ENCODE results near the gene COMMD4.
A peak's percentile ranks its signal among the peaks of the same experiment; 100 is the strongest.
"Not testable (repeated sequence)": the region's sequence is repeated elsewhere in the genome, so short reads cannot be mapped to it uniquely, and the experiment has no call there.

Gene COMMD4

DNA sequence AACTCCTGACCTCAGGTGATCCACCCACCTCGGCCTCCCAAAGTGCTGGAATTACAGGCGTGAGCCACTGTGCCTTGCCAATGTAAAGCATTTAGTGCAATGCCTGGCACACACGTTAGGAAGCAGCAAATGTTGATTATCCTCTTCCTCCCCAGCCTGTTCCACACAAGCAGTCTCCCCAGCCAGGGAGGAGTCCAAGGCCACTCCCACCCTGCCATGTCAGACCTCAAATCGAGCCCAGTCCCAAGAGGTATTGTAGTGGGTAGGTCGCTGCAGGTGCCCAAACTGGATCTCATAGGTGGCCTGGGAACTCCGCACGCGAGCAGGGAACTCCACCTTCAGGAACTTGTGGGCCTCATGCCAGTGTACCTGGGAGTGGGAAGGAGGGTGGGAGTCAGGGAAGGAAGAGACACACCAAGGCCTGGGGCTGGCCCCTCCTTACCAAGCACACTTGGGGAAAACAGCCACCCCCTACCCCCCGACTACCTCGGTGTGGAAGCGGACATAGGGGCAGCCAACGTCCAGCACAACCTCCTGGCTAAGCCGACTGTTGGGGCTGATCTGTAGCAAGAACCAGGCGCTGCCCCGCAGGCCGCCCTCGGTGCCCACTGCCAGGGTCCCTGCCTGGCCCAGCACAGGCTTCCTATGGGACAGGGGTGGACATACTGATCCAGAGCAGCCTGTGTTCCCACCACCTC is 22.3 kb downstream of the COMMD4 start:
- DNase-seq, result no peak

DNA sequence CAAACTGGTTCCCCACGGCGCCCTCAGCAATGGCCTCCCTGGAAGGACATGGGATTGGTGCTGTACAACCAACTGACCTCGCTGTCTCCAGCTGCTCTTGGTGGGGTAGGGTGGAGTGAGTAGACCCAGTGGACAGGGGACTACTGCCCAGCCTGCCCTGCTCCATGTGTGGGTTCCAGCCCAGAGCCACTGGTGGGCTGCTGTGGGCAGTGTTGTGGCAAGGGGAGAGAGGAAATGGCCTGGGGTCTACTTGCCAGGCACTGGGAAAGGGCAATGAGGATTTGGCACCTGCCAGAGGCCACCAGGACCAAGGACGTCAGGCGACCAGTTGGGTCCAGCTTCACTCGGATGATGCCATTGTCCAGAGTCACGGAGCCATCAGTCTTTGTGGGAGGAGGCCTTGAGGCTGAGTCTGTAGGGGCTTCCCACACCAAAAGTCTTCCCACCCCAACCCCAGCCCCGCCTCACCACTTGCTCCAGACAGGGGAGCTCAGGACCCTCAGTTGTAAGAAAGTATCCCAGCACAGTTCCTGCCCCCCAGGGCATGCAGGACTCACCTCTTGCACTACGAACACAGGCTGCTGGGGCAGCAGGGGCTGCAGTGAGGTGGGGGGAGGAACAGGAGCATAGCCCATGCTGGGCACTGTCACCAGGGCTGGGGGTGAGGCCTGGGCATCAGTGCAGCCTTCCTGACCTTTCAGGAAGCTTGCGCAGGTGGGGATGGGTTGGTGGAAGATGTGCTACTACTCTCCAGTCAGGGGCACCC is 23.1 kb downstream of the COMMD4 start:
- no peak for DNase-seq

DNA sequence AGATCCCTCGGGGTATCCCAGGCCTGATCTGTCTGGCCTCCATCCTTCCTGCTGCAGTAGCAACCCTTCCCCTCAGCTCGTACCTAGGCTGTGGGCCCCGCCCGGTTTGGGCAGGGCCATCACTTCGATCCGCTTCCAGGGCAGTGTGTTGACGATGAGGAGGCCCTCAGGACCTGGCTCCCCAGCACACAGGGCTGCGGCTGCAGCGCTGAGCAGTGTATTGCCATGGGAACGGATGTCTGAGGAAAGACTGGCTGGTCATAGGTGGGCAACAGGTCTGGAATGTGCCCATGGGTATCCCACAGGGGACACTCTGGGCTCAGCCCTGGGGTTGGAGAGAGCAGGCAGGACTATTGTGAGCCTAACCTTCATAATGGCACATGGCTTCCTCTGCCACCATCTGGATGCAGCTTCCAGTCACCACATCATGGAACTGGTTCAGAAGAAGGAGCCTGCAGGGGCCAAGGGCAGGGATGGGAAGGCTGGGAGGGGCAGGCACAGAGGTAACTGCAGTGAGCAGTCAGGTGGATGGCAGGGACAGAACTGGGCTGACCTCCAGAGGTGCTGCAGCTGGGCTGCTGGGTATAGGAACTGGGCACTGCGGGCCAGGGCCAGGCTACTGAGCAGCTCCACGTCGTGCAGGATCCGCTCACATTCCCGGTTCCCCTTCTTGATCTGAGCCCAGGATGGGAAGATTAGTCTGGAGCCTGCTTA is 23.8 kb downstream of the COMMD4 start:
- DNase-seq, result no peak

DNA sequence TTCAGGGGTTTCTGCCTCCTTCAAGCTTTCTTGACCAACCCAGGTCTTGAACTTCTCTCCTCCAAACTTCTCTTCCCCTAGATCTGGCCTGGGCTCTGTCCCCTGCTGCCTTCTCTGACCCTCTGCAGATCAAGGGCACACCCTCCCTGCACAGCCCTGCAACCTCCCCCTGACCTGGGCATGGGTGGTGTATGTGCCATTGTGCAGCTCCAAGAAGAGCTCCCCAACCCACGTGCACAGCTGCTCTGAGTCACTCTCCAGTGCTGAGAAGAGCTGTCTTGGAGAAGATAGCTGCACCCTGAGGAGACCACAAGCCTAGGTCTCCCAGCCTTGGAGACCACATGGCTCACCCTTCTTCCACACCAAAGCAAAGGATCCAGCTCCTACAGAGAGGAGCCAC is 24.5 kb downstream of the COMMD4 start:
- no peak for DNase-seq

DNA sequence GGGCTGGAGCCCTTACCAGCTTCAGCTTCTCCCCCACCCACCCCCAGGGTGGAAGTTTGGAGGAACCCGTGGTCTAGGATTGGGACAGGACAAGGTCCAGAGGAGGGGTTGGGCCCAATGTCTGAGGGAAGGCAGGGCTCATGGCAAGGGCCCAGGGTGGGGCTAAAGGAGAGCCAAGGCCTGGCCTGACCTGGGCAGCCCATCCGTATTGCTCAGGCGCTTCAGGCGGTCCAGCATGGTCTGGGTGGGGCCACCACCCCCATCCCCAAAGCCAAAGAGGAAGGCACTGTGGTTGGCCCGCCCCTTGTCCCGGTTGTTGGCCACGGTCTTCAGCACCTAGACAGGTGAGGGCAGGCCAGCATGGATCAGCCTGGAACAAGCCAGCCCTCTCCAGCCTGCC is 25.0 kb downstream of the COMMD4 start:
- DNase-seq, result no peak

DNA sequence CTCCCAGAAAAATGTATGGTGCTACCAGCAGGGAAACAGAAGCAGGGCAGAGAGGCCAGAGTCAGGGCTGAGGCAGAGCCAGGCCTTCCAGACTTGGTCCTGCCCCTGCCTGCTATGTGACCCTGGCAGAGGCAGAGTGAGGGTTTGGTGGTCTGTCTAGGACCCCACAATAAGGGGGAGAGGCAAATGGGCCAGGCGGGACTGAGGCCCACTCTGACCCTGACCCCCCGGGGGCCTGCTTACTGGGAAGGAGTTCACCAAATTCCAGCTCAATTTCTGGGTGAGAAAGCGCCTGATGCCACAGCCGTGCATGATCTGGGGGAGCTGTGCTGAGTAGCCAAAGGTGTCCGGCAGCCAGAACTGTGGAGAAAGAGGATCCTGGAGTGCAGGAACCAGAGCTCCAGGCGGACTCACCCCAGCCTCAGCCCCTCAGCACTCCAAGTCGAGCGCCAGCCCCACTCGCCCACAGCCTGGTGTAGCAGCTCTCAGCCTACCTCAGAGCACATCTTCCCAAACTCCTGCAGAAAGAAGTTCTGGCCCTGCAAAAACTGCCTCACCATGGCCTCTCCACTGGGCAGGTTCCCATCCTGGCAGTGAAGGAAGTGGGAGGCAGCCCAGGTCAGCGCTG is 25.6 kb downstream of the COMMD4 start:
- DNase-seq, result no peak

DNA sequence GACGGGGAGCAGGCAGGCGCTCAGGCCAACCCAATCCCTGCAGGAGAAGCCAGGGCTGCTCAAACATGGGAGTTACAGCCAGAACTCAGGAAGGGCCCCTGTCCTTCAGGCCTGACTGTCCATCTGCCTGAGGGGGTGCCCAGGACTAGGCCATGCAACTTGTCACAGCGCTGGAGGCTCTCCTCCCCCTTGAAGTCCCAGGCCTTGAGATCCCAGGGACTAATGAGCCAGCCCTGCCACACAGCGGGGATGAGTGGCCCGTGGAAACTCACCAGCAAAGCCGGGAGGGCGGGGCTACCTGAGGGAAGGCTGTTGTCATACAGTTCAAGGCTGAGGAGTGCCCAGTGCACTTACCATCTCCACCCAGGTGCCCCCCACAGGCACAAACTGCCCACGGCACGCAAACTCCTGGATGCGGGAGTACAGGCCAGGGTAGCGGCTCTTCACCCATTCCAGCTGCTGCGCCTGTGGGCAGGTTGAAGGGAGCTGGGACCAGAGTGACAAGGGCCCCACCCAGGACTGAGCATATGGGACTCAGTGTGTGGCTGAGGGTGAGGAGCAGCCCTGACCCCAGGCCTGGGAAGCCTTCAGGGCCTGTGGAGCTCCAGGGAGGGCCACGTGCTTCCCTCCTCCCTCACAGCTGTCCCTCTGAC is 26.3 kb downstream of the COMMD4 start:
- no peak for DNase-seq

DNA sequence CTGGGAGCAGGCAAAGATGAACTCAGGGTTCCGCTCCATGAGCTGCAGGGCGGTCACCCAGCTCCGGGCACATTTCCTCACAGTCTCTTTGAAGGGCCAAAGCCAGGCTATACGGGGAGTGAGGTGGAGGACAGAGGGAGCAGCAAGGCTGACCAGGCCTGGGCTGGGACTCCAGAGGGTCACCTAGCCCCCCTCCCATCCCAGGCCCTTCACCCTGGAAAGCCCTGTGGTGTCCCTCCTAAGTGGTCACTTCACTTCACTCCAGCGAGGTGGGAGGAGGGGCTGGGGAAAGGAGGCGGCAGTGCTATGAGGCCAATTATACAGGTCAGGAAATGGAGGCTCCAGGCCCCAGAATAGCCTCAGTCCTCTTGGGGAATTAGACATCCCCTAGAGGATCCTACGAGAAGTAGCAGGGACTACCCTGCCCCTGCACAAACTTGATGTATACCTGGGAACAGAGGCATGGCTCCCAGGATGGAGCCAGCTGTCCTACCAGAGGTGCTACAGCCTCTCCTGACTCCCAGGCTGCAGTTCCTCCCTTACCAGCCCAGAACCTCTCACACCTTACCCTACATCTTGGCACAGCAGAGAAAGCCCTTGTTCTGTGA is 26.9 kb downstream of the COMMD4 start:
- DNase-seq, result no peak

- no peak for DNase-seq
Measured at GRCh38 chr15:75363786-75364185, 27.9 kb downstream of the COMMD4 start.

DNA sequence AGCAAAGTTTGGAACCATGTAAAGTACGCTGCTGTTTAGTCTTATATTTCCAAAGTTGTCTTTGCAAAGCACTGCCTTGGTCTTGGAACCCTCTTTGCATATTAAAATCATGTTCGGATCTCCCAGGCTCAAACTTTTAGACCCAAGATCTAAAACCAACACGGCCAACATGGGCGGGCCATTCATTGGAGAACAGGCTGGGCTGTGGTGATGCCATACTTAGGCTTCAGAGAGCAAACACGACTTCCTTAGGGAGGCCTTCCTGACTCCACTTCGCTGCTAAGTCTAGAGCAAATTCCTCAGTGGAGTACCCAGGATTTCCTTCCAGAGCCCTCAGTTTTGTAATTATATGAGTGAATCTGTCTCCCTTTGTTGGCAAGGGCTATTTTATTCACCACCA is 29.0 kb downstream of the COMMD4 start:
- no peak for DNase-seq

- DNase-seq, result no peak
Measured at GRCh38 chr15:75366163-75366562, 30.3 kb downstream of the COMMD4 start.

DNA sequence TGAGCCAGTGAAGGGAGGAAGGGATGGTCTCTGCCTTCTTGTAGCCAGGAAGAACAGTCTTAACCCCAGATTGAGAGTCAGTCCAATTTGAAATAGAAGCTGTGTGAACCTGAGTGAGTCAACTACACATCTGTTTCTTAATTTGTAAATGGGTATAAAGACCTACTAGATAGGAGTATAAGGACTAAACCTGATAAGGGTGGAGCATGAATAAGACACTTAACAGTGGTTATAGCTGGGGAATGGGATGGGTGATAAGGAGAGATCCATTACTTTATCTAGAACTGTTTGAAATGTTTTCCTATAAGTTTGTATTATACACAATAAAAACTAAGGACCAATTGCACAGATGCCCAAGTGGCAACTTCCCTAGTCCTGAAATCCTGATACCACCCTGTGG is 31.1 kb downstream of the COMMD4 start:
- no peak for DNase-seq

GRCh38 chr15:75367406-75367912 is 31.6 kb downstream of the COMMD4 start:
- no peak for DNase-seq

DNA sequence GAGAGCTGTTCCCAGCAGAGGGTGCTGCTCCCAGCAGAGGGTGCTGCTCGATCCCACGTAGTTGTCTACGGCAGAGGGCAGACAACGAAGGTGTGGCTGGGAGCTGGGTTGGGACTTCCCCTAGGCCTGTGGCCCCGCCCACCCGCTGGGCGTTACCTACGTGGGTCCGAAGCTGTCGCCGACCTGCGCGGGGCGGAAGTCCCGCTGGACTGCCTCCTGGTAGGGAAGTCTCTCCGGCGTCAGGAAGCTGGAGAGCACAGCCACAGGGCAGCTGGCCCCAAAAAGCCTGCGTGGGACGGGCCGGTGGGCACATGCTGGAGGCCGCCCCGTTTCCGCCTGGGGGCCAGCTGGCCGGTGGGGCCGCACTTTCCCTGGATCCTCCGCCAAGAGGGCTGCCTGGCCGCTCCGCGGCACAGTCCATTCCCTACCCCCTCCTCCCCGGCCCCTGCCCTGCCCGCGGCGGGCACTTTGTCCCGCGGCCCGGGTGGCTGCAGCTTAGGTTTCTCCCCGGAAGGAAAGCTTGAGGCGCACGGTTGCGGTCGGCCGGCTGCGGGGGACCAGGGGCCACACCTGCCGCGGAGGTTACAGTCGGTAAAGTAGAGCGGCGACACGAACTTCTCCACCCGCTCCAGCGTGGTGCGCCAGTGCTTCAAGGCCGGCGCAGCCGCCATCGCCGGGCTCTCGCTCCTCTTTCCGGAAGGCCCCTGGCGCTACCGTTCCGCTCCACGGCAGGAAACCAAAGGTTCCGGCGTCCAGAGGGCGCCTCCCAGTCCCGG is 32.2 kb downstream of the COMMD4 start, which contains the start of gene MAN2C1:
MAN2C1 (minus strand) TSS at position 695 of the 776 bp plus-strand sequence; CDS start at position 671, 24 bp downstream.
- peak; percentile 91 to 92 for DNase-seq

DNA sequence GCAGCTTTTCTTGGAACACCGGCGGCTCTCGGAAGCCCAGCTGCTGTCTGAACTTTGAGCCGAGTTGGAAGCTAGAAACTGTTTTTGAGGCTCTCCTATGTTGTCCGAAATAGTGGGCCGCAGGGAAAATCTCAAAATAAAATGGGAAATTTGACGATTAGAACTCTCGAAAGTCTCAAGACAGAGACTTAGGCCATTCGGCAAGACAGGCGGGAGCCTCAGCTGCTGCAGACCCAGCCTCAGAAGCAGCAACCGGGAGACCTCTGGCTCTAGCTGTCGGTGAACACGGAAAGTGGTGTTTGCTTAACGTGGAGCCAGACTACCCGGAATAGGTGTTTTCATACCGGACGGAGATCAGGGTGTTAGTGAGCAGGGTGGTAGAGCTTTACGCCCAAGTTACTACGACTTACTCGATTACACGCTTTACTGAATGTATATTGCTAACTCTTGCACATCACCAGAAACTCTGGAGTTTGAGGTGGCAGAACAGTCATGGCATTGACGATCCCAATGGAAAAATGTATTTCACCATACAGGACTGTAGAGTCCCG is 32.9 kb downstream of the COMMD4 start:
- DNase-seq, result no peak

DNA sequence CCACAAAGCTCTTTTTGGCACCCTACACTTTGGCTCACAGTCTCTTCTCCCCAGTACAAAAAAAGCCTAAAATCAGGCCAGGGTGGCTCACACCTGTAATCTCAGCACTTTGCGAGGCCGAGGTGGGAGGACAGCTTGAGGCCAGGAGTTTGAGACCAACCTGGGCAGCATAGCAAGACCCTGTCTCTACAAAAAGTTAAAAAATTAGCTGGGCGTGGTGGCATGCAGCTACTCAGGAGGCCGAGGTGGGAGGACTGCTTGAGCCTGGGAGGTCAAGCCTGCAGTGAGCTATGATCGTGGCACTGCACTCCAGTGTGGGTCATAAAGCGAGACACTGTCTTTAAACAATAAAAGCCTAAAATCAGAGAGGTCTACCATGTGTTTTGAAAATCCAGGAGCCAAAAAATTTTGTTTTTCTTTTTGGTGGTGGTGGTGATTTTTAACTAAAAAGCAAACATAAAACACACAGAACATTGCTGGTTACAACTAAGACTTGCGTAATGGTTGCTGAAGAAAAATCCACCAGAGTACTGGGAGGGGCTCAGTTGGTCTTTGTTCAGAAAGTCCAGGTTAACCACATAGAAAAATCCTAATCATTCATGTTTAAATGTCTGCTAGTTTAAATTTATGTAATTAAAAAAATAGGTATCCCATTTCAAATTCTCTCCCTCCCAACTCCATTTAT is 34.2 kb downstream of the COMMD4 start:
- DNase-seq, result no peak

- DNase-seq, result no peak
Measured at GRCh38 chr15:75371486-75371885, 35.6 kb downstream of the COMMD4 start.

DNA sequence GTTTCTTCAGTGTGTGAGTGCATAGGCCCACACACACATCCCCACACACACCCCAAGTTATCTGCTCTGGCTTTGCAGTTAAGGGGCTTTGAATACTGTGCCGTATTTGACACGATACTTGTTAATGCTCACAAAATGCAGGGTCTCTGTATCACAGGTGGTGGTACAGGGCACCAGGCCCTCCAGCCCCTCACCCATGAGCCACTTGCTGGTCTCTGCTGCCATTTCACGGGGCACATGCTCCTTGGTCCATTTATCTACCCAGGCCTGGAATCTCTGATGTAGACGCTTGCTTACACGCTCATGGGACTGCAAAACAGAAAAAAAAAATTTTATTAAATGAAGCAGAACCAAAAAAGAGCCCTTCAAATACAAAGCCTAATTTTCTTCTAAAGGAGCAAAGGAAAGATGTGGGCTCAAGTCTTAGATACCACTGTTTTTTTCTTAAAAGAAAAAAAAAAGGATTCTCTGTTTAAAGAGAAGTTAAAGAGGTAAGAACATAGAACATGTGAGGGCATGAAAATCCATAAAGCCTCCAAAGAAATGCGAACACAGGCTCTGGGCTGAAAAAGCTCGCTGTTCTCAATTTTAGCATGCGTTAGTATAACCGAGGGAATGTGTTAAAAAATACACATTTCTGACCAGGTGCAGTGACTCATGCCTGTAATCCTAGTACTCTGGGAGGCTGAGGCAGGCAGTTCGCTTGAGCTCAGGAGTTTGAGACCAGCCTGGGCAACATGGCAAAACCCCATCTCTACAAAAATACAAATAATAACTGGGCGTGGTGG is 36.2 kb downstream of the COMMD4 start:
- DNase-seq, result no peak

DNA sequence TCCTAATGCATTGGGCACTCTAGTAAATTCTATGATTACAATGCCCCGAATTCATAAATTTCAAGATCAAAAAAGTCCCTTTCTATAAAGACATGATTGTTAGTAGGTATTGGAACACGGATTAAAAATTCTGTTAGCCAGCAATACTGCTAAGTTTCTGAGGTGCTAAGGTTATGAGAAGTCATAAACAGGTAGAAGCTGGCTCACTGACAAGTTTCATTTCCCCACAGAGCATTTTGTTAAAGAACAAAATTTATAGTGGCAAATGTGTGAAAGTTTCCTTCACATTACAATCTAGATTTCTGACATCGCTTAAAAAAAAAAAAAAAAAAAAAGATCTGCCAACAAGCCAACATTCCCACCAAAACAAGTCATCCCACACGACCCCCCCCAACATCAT is 44.9 kb downstream of the COMMD4 start:
- no peak for DNase-seq

GRCh38 chr15:75383986-75384385 is 48.1 kb downstream of the COMMD4 start:
- not testable (repeated sequence) for DNase-seq

All from AML-193 (cell line).